NT2/D1 (cell line): ENCODE results near the gene SFI1.
A peak's percentile ranks its signal among the peaks of the same experiment; 100 is the strongest.

Experiments used
- DNase-seq: peaks from one replicate; pipeline ENCODE4 v3.0.0-alpha.2; 2011; ENCODE audit warnings: low read depth, low spot score
- H3K27me3 ChIP-seq: 2 replicates; pipeline ENCODE4 v1.6.0; 2011; ENCODE audit warnings: mild to moderate bottlenecking; ENCODE audit not compliant: insufficient read length, insufficient read depth
- H3K36me3 ChIP-seq: 2 replicates; pipeline ENCODE4 v1.6.1; 2011; ENCODE audit warnings: mild to moderate bottlenecking, low read length, mixed read lengths; ENCODE audit not compliant: insufficient read depth, insufficient read length
- H3K4me1 ChIP-seq: 2 replicates; pipeline ENCODE4 v1.5.1; 2011; ENCODE audit not compliant: insufficient read depth, insufficient read length
- H3K4me3 ChIP-seq: 2 replicates; pipeline ENCODE4 v1.5.1; 2011; ENCODE audit warnings: low read depth; ENCODE audit not compliant: insufficient read length
- H3K9ac ChIP-seq: 2 replicates; pipeline ENCODE4 v1.6.0; 2011; ENCODE audit warnings: low read depth; ENCODE audit not compliant: insufficient read length
- H3K9me3 ChIP-seq: 2 replicates; pipeline ENCODE4 v1.5.1; 2011; ENCODE audit warnings: mild to moderate bottlenecking, low read length; ENCODE audit not compliant: insufficient read depth
- SUZ12 ChIP-seq: IDR thresholded peaks from 2 replicates; pipeline ENCODE4 v1.6.1; 2011; ENCODE audit not compliant: insufficient read length, insufficient read depth; ENCODE audit errors: extremely low read depth
- YY1 ChIP-seq: IDR thresholded peaks from 2 replicates; pipeline ENCODE4 v1.6.1; 2011; ENCODE audit not compliant: insufficient read length, insufficient read depth
- ZNF274 ChIP-seq: IDR thresholded peaks from 2 replicates; pipeline ENCODE4 v1.6.1; 2011; ENCODE audit warnings: mild to moderate bottlenecking, low read depth, low read length

SFI1 gene

GRCh38 chr22:31611061-31611760 is 114.9 kb downstream of the SFI1 start:
- H3K9ac ChIP-seq: no peak overlapping the region
- no peaks in the 10 kb centered on the region for H3K9me3 ChIP-seq
- H3K4me3 ChIP-seq: no peak overlapping the region
- no peaks in the 10 kb centered on the region for H3K27me3 ChIP-seq
- DNase-seq: no peak
- H3K4me1 ChIP-seq: peaks cover 6% of the 10 kb centered on the region
- TF ChIP-seq SUZ12: no peak
- H3K36me3 ChIP-seq: peaks cover 5% of the 10 kb centered on the region

- Histone ChIP-seq H3K27me3 (no peaks in the 10 kb centered on the region), H3K9ac (no peak overlapping the region), H3K4me3 (no peak overlapping the region), H3K36me3 (peaks cover 12% of the 10 kb centered on the region), H3K9me3 (no peaks in the 10 kb centered on the region), H3K4me1 (peaks cover 6% of the 10 kb centered on the region)
- TF ChIP-seq ZNF274 (no peak), SUZ12 (no peak), YY1 (no peak)
- no peak for DNase-seq
These were observed 116.6 kb downstream of the SFI1 start for GRCh38 chr22:31612891-31613285.

GRCh38 chr22:31613286-31613903 is 117.1 kb downstream of the SFI1 start:
- H3K4me1 ChIP-seq: peaks cover 6% of the 10 kb centered on the region
- H3K9ac ChIP-seq: peak overlapping the region; percentile 10
- DNase-seq: no peak
- TF ChIP-seq ZNF274: no peak
- TF ChIP-seq SUZ12: no peak
- no peak for TF ChIP-seq YY1
- H3K36me3 ChIP-seq: peaks cover 17% of the 10 kb centered on the region
- no peaks in the 10 kb centered on the region for H3K27me3 ChIP-seq
- no peak overlapping the region for H3K4me3 ChIP-seq
- no peaks in the 10 kb centered on the region for H3K9me3 ChIP-seq

GRCh38 chr22:31613904-31614296 is 117.6 kb downstream of the SFI1 start:
- H3K4me1 ChIP-seq: peaks cover 6% of the 10 kb centered on the region
- no peaks in the 10 kb centered on the region for H3K9me3 ChIP-seq
- no peak for DNase-seq
- peak overlapping the region; percentile 10 for H3K9ac ChIP-seq
- TF ChIP-seq SUZ12 (no peak), ZNF274 (no peak), YY1 (no peak)
- H3K36me3 ChIP-seq: peaks cover 21% of the 10 kb centered on the region
- no peak overlapping the region for H3K4me3 ChIP-seq
- no peaks in the 10 kb centered on the region for H3K27me3 ChIP-seq

GRCh38 chr22:31614781-31615490 is 118.6 kb downstream of the SFI1 start:
- TF ChIP-seq ZNF274 (no peak), YY1 (no peak), SUZ12 (no peak)
- Histone ChIP-seq H3K4me3 (no peak overlapping the region), H3K9me3 (no peaks in the 10 kb centered on the region), H3K4me1 (peaks cover 6% of the 10 kb centered on the region), H3K9ac (no peak overlapping the region), H3K27me3 (no peaks in the 10 kb centered on the region), H3K36me3 (peaks cover 32% of the 10 kb centered on the region)
- DNase-seq: no peak

- peaks cover 37% of the 10 kb centered on the region for H3K36me3 ChIP-seq
- H3K4me1 ChIP-seq: peaks cover 6% of the 10 kb centered on the region
- no peaks in the 10 kb centered on the region for H3K27me3 ChIP-seq
- no peak overlapping the region for H3K4me3 ChIP-seq
- H3K9ac ChIP-seq: no peak overlapping the region
- no peak for DNase-seq
- no peaks in the 10 kb centered on the region for H3K9me3 ChIP-seq
- no peak for TF ChIP-seq SUZ12
- TF ChIP-seq ZNF274: no peak
- no peak for TF ChIP-seq YY1
These were observed 119.1 kb downstream of the SFI1 start for GRCh38 chr22:31615491-31615860.

GRCh38 chr22:31615940-31616314 is 119.6 kb downstream of the SFI1 start:
- no peak for DNase-seq
- H3K9ac ChIP-seq: no peak overlapping the region
- H3K36me3 ChIP-seq: peaks cover 41% of the 10 kb centered on the region
- no peaks in the 10 kb centered on the region for H3K9me3 ChIP-seq
- peaks cover 6% of the 10 kb centered on the region for H3K4me1 ChIP-seq
- no peaks in the 10 kb centered on the region for H3K27me3 ChIP-seq
- no peak overlapping the region for H3K4me3 ChIP-seq
- no peak for TF ChIP-seq SUZ12
- TF ChIP-seq YY1: no peak
- TF ChIP-seq ZNF274: no peak
